OCI-LY1 (cell line): ENCODE data around the gene CHST8.

Experiments used
- CTCF ChIP-seq: fragments of 200-600 bp; sonication (generic), shearing (Covaris generic); IDR thresholded peaks from 2 replicates; pipeline ENCODE4 v1.5.1; 2017; ENCODE audit warnings: mild to moderate bottlenecking, antibody characterized with exemption, low read length, moderate library complexity, mixed read lengths
- EZH2 ChIP-seq: fragments of 200-600 bp; sonication (generic), shearing (Covaris generic); IDR thresholded peaks from 2 replicates; pipeline ENCODE4 v1.8.0; 2017; ENCODE audit warnings: borderline replicate concordance, mixed run types, mild to moderate bottlenecking, antibody characterized with exemption, low read length, moderate library complexity, mixed read lengths

- no peak for TF ChIP-seq CTCF
- TF ChIP-seq EZH2 = no peak
Measured at GRCh38 chr19:33799476-33799875, 177.7 kb downstream of the CHST8 start.
